Peyer's patch (tissue), 4 donors: Measurements from ENCODE around the gene DDR1. TPM values are rescaled to one million over a fixed set of nuclear protein-coding genes. Genes with fewer than 3 reads are reported as not detected.

Experiments used
- DNase-seq, 3 donors: peaks; one replicate each; pipeline ENCODE4 v3.0.0-alpha.2; 2017 to 2019
- H3K27ac ChIP-seq, 4 donors: fragments of 200-600 bp; sonication (generic); one replicate each; pipeline ENCODE4 v1.5.1; 2016 to 2019
- H3K27me3 ChIP-seq, 2 donors: fragments of 200-600 bp; sonication (generic); one replicate each; pipeline ENCODE4 v1.5.1; 2019
- H3K36me3 ChIP-seq, 3 donors: fragments of 200-600 bp; sonication (generic); one replicate each; pipeline ENCODE4 v1.5.1; 2016 to 2019
- H3K4me1 ChIP-seq, 4 donors: fragments of 200-600 bp; sonication (generic); one replicate each; pipeline ENCODE4 v1.5.1; 2016 to 2019
- H3K4me3 ChIP-seq, 4 donors: fragments of 200-600 bp; sonication (generic); 1 replicate in 3 of 4; 2 replicates in 1 of 4; pipeline ENCODE4 v1.5.1; 2016 to 2019; ENCODE audit warnings: mild to moderate bottlenecking in 1 of 4
- H3K9me3 ChIP-seq, 4 donors: fragments of 200-600 bp; sonication (generic); one replicate each; pipeline ENCODE4 v1.5.1; 2016 to 2019; ENCODE audit warnings: mild to moderate bottlenecking in 1 of 4
- POLR2A ChIP-seq, 2 donors: fragments of 450-650 bp; IDR thresholded peaks; one replicate each; pipeline ENCODE4 v1.5.1; 2017; ENCODE audit warnings: antibody characterized with exemption in 2 of 2, mild to moderate bottlenecking in 2 of 2, moderate library complexity in 2 of 2
- total RNA-seq, 4 donors: library from RNA; depleted of rRNA; stranded (reverse); fragments of >200 nt; gene quantifications; one replicate each; pipeline ENCODE4 v1.1.0, GENCODE V29; 2016
- TF ChIP-seq, protein P1 (sequence below), 6 experiments: fragments of 450-650 bp in 4 of 6; fragments of 200-600 bp in 2 of 6; sonication (generic) in 1 of 6; IDR thresholded peaks; one replicate each; pipeline ENCODE4 v1.5.1; 2017 to 2019; ENCODE audit warnings: antibody characterized with exemption in 6 of 6, mild to moderate bottlenecking in 3 of 6, moderate library complexity in 1 of 6

The DDR1 gene
- total RNA-seq, 4 donors from 2014 or later: 70.1 to 166 (median 143) TPM

DNA sequence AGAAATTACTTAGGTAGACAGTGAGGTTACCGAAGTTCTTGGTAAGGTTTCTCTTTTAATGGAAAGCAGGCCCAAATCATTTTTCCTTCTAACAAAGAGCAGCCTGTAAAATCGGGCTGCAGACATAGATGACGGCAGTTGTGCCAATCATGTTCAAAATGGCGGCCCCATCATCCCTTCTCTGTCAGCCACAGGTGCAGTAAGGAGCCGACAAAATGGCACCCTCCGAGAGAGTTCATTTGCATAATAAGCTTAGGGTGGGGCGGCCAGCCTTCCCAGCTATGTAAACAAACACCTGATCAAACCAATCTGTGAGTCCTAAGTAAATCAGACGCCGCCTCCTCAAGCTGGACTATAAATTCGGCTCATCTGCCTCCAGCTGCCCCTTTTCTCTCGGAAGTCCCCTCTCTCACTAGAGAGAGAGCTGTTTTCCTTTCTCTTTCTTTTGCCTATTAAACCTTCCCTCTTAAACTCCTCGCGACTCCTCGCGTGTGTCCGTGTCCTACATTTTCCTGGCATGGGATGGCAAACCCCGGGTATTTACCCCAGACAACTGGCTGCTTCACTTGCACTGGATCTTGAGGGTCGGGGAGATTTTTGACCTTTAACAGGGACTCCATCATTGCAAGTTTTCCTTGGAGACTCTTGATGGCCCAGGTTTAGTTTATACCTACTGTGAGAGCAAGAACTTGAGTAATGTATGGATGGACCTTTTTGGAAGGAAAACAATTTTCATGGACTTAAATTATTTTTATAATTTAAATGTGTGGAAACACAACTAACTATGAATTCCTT is 8.9 kb upstream of the DDR1 start:
- no peak for TF ChIP-seq POLR2A (IDR thresholded peaks at IDR 0.05)
- TF ChIP-seq, protein P1, sequence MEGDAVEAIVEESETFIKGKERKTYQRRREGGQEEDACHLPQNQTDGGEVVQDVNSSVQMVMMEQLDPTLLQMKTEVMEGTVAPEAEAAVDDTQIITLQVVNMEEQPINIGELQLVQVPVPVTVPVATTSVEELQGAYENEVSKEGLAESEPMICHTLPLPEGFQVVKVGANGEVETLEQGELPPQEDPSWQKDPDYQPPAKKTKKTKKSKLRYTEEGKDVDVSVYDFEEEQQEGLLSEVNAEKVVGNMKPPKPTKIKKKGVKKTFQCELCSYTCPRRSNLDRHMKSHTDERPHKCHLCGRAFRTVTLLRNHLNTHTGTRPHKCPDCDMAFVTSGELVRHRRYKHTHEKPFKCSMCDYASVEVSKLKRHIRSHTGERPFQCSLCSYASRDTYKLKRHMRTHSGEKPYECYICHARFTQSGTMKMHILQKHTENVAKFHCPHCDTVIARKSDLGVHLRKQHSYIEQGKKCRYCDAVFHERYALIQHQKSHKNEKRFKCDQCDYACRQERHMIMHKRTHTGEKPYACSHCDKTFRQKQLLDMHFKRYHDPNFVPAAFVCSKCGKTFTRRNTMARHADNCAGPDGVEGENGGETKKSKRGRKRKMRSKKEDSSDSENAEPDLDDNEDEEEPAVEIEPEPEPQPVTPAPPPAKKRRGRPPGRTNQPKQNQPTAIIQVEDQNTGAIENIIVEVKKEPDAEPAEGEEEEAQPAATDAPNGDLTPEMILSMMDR (IDR thresholded peaks at IDR 0.05): no peak
- H3K36me3 ChIP-seq: no peaks in the 10 kb centered on the region
- no peak for DNase-seq
- H3K9me3 ChIP-seq: peaks cover 0 to 5% (median 0%) of the 10 kb centered on the region in 4 donors
- H3K27me3 ChIP-seq: no peaks in the 10 kb centered on the region
- H3K4me1 ChIP-seq: peaks cover 0 to 15% (median 0%) of the 10 kb centered on the region in 4 donors
- H3K4me3 ChIP-seq: no peak overlapping the region
- peak overlapping the region in 1 of 4 donors; percentile 17 for H3K27ac ChIP-seq

DNA sequence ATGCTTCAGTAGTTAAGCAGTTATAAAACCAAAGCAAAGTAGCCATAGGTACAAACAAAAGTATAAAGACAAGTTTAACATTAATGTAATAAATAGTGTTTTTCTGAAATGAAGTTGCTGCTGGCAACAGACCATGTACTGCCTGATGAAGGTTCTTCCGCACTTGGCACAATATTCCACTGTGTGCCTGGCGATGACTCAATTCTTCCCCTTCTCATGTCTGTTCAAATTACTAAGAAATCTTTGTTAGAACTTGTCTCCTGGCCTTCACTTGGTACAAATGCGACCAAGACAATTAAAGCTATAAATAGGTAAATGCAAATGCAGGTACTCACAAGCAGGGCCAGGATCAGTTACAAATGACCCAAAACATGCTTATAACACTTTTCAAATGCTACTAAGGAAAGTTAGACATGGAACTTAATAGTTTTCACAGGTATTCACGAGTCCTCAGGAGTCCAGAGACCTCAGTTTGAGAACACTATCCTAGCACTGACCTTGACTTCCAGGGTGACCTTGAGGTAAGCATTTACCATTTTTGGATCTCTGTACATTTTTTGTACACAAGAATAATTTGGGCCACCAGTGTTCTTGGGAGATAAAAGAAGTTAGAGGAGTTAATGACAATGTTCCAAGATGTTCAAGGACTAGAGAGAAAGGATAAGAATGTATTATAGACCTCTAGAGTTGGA is 8.1 kb upstream of the DDR1 start:
- Histone ChIP-seq H3K36me3 (no peaks in the 10 kb centered on the region), H3K27ac (peak overlapping the region in 1 of 4 donors; percentile 78), H3K4me3 (no peak overlapping the region), H3K9me3 (peaks cover 0 to 5% (median 0%) of the 10 kb centered on the region in 4 donors), H3K27me3 (no peaks in the 10 kb centered on the region), H3K4me1 (peaks cover 0 to 15% (median 0%) of the 10 kb centered on the region in 4 donors)
- TF ChIP-seq, protein P1 (IDR thresholded peaks at IDR 0.05): no peak
- TF ChIP-seq POLR2A (IDR thresholded peaks at IDR 0.05): no peak
- DNase-seq: no peak

DNA sequence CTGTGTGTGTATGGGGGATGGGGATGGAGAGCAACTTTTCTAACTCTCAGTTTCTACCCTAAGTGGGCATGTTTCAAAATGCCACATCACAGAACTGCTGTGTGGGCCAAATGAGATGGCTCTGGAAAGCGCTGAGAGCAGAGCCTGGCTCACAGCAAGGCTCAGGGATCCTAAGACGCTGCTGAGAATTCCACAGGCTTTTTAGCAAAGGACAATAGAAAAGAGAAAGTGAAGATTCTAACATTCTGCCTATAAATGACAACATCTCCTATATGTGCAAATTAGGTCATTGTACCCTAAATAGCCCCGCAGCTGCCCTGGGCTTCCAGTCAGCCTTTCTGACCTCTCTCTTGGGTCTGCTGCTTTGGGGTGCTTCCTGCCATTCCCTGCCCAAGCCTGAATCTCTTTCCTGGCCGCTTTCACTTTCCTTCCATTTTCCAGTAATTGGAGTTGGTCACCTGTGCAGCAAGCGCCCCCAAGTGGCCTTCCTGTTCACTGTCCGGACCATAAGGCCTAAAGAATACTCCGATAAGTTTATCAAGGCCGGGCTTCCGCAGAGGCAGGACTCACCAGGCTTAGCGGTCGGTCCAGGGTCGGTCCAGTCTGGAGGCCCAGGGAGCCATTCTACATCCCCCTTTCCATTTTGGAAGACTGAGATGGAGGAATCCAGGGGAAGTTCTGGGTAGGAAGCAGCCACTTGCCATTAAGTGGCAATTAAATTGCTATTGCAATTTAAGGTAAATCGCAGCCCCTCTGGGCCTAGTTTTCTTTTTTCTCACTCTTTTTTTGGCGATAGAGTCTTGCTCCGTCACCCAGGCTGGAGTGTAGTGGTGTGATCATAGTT is 6.7 kb upstream of the DDR1 start:
- peaks cover 3 to 21% (median 5%) of the 10 kb centered on the region in 4 donors for H3K4me1 ChIP-seq
- H3K27ac ChIP-seq: peak overlapping the region; percentile 31 to 78 (median 51)
- no peaks in the 10 kb centered on the region for H3K36me3 ChIP-seq
- TF ChIP-seq POLR2A (IDR thresholded peaks at IDR 0.05): peak in 1 of 2 donors; percentile 20
- TF ChIP-seq, protein P1 (IDR thresholded peaks at IDR 0.05): peak; percentile 79 to 98 (median 94)
- peak overlapping the region in 3 of 4 donors; percentile 27 to 40 (median 36) for H3K4me3 ChIP-seq
- H3K9me3 ChIP-seq: no peaks in the 10 kb centered on the region
- DNase-seq: peak; percentile 91 to 96 (median 91)
- H3K27me3 ChIP-seq: no peaks in the 10 kb centered on the region

DNA sequence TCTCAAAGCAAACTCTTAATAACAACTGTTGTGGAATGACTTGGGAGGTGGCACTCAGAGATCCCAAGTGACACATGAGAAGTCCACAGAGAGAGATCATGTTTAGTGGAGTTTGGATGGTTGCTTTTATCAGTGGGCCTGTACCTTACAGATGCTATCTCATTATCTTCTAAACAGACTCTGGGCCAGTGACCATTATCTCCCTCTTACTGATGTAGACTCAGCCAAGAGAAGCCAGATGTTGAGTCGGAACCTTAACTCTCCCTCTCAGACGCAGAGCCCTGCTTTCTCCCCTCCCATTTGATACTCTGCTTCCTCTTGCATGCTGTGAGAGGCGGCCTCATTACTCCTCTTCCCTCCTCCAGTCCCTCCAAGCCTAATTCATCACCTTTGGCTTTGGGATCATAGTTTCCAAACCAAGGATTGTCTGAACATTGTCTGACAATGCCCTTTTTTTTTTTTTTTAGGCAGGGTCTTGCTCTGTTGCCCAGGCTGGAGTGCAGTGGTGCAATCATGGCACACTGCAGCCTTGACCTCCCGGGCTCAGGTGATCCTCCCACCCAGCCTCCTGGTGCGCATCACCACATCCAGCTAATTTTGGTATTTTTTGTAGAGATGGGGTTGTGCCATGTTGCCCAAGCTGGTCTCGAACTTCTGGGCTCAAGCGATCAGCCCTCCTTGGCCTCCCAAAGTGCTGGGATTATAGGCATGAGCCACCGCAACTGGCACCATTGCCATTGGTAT is 4.5 kb upstream of the DDR1 start:
- Histone ChIP-seq H3K9me3 (no peaks in the 10 kb centered on the region), H3K27me3 (no peaks in the 10 kb centered on the region), H3K4me3 (no peak overlapping the region), H3K36me3 (no peaks in the 10 kb centered on the region), H3K4me1 (peaks cover 3 to 32% (median 12%) of the 10 kb centered on the region in 4 donors), H3K27ac (no peak overlapping the region)
- DNase-seq: peak in 2 of 3 donors; percentile 13 to 25
- TF ChIP-seq POLR2A (IDR thresholded peaks at IDR 0.05): no peak
- TF ChIP-seq, protein P1 (IDR thresholded peaks at IDR 0.05): no peak
